Colonic mucosa (tissue), 4 donors: ENCODE data around the gene UPF1. TPM values are rescaled to one million over a fixed set of nuclear protein-coding genes. Genes with fewer than 3 reads are reported as not detected.
"Not testable (repeated sequence)": the region's sequence is repeated elsewhere in the genome, so short reads cannot be mapped to it uniquely, and the experiment has no call there.

Experiments
- DNase-seq: peaks from one replicate; pipeline ENCODE4 v3.0.0-alpha.2; 2020
- H3K27ac ChIP-seq: fragments of 200-600 bp; one replicate; pipeline ENCODE4 v1.8.0; 2021
- H3K27me3 ChIP-seq: fragments of 200-600 bp; one replicate; pipeline ENCODE4 v1.8.0; 2021
- H3K36me3 ChIP-seq: fragments of 200-600 bp; one replicate; pipeline ENCODE4 v1.8.0; 2021
- H3K4me1 ChIP-seq: fragments of 200-600 bp; one replicate; pipeline ENCODE4 v1.8.0; 2021; ENCODE audit warnings: mild to moderate bottlenecking
- H3K4me3 ChIP-seq: fragments of 200-600 bp; one replicate; pipeline ENCODE4 v1.8.0; 2021
- H3K9ac ChIP-seq, 2 donors: one replicate each; pipeline ENCODE4 v1.7.0; 2013; ENCODE audit warnings: control low read depth in 2 of 2, low read depth in 2 of 2, low read length in 2 of 2
- H3K9me3 ChIP-seq: fragments of 200-600 bp; one replicate; pipeline ENCODE4 v1.8.0; 2021
- intact Hi-C: fragments of 100-400 bp; cut with DNase I; formaldehyde crosslinking; loops from one replicate; pipeline ENCODE4 v1.14.1; 2022
- total RNA-seq, 2 donors: library from RNA; stranded (reverse); fragmentation: NEBNext Ultra II Directional in 1 of 2; extraction: Animal tissue kit (Norgen Biotek cat#: 25700) in 1 of 2; gene quantifications; one replicate each; pipeline ENCODE4 v1.2.1, GENCODE V29; 2021
- TF ChIP-seq, protein P1 (sequence below): fragments of 200-600 bp; IDR thresholded peaks from one replicate; pipeline ENCODE4 v1.8.0; 2022; ENCODE audit warnings: antibody characterized with exemption, mild to moderate bottlenecking
- donor health status: healthy.
- donor health status: DM: no; HTN: no; CAD: no.
- donor health status: DM: no; HTN: no; CAD: no.

UPF1 gene
- total RNA-seq, 2 donors from 2014 or later, result 77.5 to 113 TPM

DNA sequence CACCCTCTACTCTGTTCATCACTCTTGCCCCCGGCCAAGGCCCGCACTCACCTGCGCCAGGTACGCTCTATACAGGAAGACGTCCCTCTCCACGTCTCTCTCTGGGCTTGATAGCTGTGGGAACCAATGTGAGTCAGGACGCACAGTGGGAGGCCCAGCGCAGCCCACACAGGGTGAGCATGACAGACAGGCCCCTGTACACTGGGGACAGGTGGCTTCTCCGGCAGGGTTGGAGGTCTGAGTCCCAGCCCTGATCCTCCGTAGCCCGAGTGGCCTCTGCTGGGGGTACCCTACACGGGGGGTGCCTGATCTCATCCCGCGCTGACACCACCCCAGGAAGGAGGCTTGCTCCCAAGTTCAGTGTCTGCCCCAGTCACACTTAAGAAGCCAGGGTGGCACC, 81.2 kb downstream of the UPF1 start:
- TF ChIP-seq, protein P1, sequence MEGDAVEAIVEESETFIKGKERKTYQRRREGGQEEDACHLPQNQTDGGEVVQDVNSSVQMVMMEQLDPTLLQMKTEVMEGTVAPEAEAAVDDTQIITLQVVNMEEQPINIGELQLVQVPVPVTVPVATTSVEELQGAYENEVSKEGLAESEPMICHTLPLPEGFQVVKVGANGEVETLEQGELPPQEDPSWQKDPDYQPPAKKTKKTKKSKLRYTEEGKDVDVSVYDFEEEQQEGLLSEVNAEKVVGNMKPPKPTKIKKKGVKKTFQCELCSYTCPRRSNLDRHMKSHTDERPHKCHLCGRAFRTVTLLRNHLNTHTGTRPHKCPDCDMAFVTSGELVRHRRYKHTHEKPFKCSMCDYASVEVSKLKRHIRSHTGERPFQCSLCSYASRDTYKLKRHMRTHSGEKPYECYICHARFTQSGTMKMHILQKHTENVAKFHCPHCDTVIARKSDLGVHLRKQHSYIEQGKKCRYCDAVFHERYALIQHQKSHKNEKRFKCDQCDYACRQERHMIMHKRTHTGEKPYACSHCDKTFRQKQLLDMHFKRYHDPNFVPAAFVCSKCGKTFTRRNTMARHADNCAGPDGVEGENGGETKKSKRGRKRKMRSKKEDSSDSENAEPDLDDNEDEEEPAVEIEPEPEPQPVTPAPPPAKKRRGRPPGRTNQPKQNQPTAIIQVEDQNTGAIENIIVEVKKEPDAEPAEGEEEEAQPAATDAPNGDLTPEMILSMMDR, result no peak
- DNase-seq, result no peak
- H3K4me1 ChIP-seq, result peaks cover 5% of the 10 kb centered on the region
- H3K27me3 ChIP-seq, result no peaks in the 10 kb centered on the region
- no peak overlapping the region for H3K4me3 ChIP-seq
- intact Hi-C loops, result no loop called here
- H3K36me3 ChIP-seq, result no peaks in the 10 kb centered on the region
- H3K9ac ChIP-seq, result no peak overlapping the region
- no peak overlapping the region for H3K27ac ChIP-seq
- H3K9me3 ChIP-seq, result no peaks in the 10 kb centered on the region

DNA sequence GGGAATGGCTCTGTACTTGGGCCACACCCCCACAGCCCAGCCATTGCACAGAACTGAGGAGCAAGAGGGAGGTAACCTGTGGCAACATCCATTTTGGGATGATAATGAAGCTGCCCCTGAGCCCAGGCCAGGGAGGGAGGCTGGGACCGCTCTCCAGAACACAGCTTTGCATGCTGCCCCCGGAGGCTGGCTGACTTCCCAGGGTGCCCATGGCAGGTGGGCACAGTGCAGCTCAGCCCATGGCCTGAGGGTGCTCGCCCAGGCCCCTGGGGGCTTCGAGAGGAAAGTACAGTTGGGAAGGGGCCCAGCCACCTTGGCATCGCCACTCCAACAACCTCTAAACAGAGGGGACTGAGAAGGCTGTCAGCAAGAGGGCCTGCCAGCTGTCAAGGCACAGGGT, 81.7 kb downstream of the UPF1 start:
- no peak overlapping the region for H3K4me3 ChIP-seq
- no peak overlapping the region for H3K27ac ChIP-seq
- H3K4me1 ChIP-seq, result peaks cover 9% of the 10 kb centered on the region
- H3K27me3 ChIP-seq, result no peaks in the 10 kb centered on the region
- no peaks in the 10 kb centered on the region for H3K36me3 ChIP-seq
- no peaks in the 10 kb centered on the region for H3K9me3 ChIP-seq
- no peak for DNase-seq
- TF ChIP-seq, protein P1, result no peak
- intact Hi-C loops, result no loop called here
- H3K9ac ChIP-seq, result no peak overlapping the region

DNA sequence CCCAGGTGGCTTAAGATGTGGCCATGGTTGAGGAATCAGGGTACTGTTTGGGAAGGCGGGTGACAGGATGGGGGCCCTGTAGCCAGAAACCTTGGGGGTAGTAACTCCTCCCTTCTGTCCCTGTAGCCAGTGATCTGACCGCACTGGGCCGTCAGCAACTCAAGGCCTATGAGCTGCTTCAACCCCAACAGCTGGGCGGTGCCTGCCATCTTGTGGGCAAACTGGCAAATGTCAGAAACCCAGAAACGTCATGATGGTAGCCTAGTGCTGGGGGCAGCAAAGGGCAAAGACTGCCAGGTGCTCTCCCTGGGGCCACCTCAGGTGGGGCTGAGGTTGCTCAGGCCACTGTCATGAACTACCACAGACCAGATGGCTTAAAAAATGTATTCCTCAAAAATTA, 83.9 kb downstream of the UPF1 start:
- TF ChIP-seq, protein P1, result no peak
- Histone ChIP-seq H3K36me3 (no peaks in the 10 kb centered on the region), H3K9me3 (no peaks in the 10 kb centered on the region), H3K4me3 (no peak overlapping the region), H3K9ac (no peak overlapping the region), H3K27ac (no peak overlapping the region), H3K27me3 (no peaks in the 10 kb centered on the region), H3K4me1 (peaks cover 14% of the 10 kb centered on the region)
- intact Hi-C loops, result no loop called here
- DNase-seq, result peak; percentile 51

DNA sequence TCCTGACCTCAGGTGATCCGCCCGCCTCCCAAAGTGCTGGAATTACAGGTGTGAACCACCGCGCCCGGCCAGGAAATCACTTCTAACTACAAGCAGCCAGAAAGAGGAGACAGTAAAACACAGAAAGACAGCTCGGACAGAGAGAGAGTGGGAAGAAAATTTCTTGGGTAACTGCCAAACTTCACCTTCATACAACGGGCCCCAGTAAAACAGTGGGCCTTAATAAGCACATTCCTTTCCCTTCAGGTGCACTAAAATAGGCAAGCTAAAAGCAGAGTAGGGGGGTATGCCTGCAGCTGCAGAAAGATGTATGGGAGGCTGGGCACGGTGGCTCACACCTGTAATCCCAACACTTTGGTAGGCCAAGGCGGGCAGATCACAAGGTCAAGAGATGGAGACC, 85.8 kb downstream of the UPF1 start:
- DNase-seq, H3K27ac ChIP-seq, H3K36me3 ChIP-seq, H3K27me3 ChIP-seq, intact Hi-C loops, H3K9me3 ChIP-seq, H3K9ac ChIP-seq: not testable (repeated sequence)
- Histone ChIP-seq H3K4me3 (peak overlapping the region; percentile 97), H3K4me1 (peaks cover 14% of the 10 kb centered on the region)

Other genes with a start within 250 kb of the UPF1 start
- gene REX1BD, start 243.2 kb upstream of the UPF1 start, total RNA-seq, result 10 to 100 TPM; 46.7 to 79.6 TPM
- gene CRLF1, start 225.2 kb upstream of the UPF1 start, total RNA-seq, result 1 to 10 TPM in 1 of 2 donors, under 1 TPM in 1; 0.84 to 1.6 TPM
- gene TMEM59L, start 219.1 kb upstream of the UPF1 start, total RNA-seq, result 1 to 10 TPM in 1 of 2 donors, under 1 TPM in 1; 0.27 to 1.4 TPM
- 10 to 100 TPM in 1 of 2 donors, 1 to 10 TPM in 1; 7.3 to 14.7 TPM for gene KLHL26, start 194.9 kb upstream of the UPF1 start, total RNA-seq
- gene CRTC1, start 148.3 kb upstream of the UPF1 start, total RNA-seq, result 10 to 100 TPM in 1 of 2 donors, 1 to 10 TPM in 1; 7.6 to 10.3 TPM
- under 1 TPM in 1 of 2 donors, not detected in 1; 0.13 TPM for gene COMP, start 40.7 kb upstream of the UPF1 start, total RNA-seq
- gene CERS1, start 64.2 kb downstream of the UPF1 start, total RNA-seq, result under 1 TPM; 0.15 to 0.58 TPM
- gene COPE, start 87.4 kb downstream of the UPF1 start, total RNA-seq, result 100 to 1,000 TPM; 218 to 295 TPM
- gene DDX49, start 87.8 kb downstream of the UPF1 start, total RNA-seq, result 10 to 100 TPM; 31.1 to 57.8 TPM
- gene HOMER3, start 109.3 kb downstream of the UPF1 start, total RNA-seq, result 1 to 10 TPM; 1.9 to 5.3 TPM
- gene SUGP2, start 201.6 kb downstream of the UPF1 start, total RNA-seq, result 10 to 100 TPM; 44.1 to 55.3 TPM
- 10 to 100 TPM; 15.0 to 29.4 TPM for gene ARMC6, start 201.6 kb downstream of the UPF1 start, total RNA-seq
- gene SLC25A42, start 232.0 kb downstream of the UPF1 start, total RNA-seq, result 1 to 10 TPM; 3.7 to 7.9 TPM